HL-60 (cell line): ENCODE results near the gene SHC2.

ENCODE experiments used
- GABPA ChIP-seq: IDR thresholded peaks from 2 replicates; pipeline ENCODE4 v1.6.1; 2012; ENCODE audit warnings: low read depth
- POLR2AphosphoS5 ChIP-seq: IDR thresholded peaks from 2 replicates; pipeline ENCODE4 v1.6.1; 2012; ENCODE audit warnings: low read depth
- TF ChIP-seq, protein P1 (sequence below): IDR thresholded peaks from one replicate; pipeline ENCODE4 v1.5.1; 2011; ENCODE audit warnings: low read length, control low read depth, inconsistent platforms; ENCODE audit not compliant: insufficient read depth
- TF ChIP-seq, protein P2 (sequence below): IDR thresholded peaks from 2 replicates; pipeline ENCODE4 v1.6.1; 2012; ENCODE audit warnings: low read depth; ENCODE audit not compliant: insufficient replicate concordance

DNA sequence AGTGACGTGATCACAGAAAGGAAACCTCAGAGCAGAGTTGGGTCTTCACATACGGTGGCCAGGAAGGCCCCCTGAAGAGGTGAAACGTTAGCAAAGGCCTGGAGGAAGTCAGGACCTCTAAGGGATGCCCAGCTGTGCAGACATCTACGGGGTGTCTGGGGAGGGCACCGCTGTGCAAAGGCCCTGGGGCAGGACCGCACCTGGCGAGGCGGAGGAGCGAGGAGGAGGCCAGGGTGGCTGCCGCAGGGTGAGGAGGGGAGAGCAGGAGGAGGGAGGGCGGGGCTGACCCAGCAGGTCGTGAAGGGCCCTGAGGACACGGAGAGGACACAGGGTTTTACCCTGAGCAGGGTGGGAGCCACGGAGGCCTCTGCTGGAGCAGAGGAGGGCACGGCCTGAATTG, 23.7 kb upstream of the SHC2 start:
- TF ChIP-seq, protein P1, sequence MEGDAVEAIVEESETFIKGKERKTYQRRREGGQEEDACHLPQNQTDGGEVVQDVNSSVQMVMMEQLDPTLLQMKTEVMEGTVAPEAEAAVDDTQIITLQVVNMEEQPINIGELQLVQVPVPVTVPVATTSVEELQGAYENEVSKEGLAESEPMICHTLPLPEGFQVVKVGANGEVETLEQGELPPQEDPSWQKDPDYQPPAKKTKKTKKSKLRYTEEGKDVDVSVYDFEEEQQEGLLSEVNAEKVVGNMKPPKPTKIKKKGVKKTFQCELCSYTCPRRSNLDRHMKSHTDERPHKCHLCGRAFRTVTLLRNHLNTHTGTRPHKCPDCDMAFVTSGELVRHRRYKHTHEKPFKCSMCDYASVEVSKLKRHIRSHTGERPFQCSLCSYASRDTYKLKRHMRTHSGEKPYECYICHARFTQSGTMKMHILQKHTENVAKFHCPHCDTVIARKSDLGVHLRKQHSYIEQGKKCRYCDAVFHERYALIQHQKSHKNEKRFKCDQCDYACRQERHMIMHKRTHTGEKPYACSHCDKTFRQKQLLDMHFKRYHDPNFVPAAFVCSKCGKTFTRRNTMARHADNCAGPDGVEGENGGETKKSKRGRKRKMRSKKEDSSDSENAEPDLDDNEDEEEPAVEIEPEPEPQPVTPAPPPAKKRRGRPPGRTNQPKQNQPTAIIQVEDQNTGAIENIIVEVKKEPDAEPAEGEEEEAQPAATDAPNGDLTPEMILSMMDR, result no peak
- TF ChIP-seq, protein P2, sequence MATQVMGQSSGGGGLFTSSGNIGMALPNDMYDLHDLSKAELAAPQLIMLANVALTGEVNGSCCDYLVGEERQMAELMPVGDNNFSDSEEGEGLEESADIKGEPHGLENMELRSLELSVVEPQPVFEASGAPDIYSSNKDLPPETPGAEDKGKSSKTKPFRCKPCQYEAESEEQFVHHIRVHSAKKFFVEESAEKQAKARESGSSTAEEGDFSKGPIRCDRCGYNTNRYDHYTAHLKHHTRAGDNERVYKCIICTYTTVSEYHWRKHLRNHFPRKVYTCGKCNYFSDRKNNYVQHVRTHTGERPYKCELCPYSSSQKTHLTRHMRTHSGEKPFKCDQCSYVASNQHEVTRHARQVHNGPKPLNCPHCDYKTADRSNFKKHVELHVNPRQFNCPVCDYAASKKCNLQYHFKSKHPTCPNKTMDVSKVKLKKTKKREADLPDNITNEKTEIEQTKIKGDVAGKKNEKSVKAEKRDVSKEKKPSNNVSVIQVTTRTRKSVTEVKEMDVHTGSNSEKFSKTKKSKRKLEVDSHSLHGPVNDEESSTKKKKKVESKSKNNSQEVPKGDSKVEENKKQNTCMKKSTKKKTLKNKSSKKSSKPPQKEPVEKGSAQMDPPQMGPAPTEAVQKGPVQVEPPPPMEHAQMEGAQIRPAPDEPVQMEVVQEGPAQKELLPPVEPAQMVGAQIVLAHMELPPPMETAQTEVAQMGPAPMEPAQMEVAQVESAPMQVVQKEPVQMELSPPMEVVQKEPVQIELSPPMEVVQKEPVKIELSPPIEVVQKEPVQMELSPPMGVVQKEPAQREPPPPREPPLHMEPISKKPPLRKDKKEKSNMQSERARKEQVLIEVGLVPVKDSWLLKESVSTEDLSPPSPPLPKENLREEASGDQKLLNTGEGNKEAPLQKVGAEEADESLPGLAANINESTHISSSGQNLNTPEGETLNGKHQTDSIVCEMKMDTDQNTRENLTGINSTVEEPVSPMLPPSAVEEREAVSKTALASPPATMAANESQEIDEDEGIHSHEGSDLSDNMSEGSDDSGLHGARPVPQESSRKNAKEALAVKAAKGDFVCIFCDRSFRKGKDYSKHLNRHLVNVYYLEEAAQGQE, result no peak
- TF ChIP-seq POLR2AphosphoS5, result no peak
- TF ChIP-seq GABPA, result no peak
